DND-41 (cell line): ENCODE measurements around the gene ASB14.

ENCODE experiments used
- ATAC-seq: fragments of 200-7000 bp; cut with Tn5 transposase; 3 replicates; pipeline ENCODE4 v1.9.1; 2021; ENCODE audit warnings: low read depth; ENCODE audit not compliant: insufficient read depth
- DNase-seq: peaks from one replicate; pipeline ENCODE4 v3.0.0-alpha.2; 2020
- H2AFZ ChIP-seq: 2 replicates; pipeline ENCODE4 v1.6.0; 2012; ENCODE audit warnings: low read depth, low read length
- H3K27ac ChIP-seq: 2 replicates; pipeline ENCODE4 v1.5.1; 2012; ENCODE audit warnings: low read length, inconsistent platforms
- H3K27me3 ChIP-seq: fragments of 200-600 bp; sonication (generic); 2 replicates; pipeline ENCODE4 v1.6.0; 2012; ENCODE audit warnings: low read length, mild to moderate bottlenecking, inconsistent platforms; ENCODE audit not compliant: insufficient read depth, poor library complexity
- H3K36me3 ChIP-seq: 2 replicates; pipeline ENCODE4 v1.5.1; 2012; ENCODE audit warnings: low read length, inconsistent platforms; ENCODE audit not compliant: insufficient read depth
- H3K4me1 ChIP-seq: 2 replicates; pipeline ENCODE4 v1.5.1; 2012; ENCODE audit warnings: mild to moderate bottlenecking, low read length; ENCODE audit not compliant: insufficient read depth
- H3K4me2 ChIP-seq: 2 replicates; pipeline ENCODE4 v1.6.0; 2012; ENCODE audit warnings: mild to moderate bottlenecking, moderate library complexity, low read length, inconsistent platforms; ENCODE audit not compliant: insufficient read depth
- H3K4me3 ChIP-seq, 2 experiments: fragments of 200-600 bp in 1 of 2; shearing (Covaris generic) in 1 of 2; 2 replicates each; pipeline ENCODE4 v1.5.1; 2012 to 2016; ENCODE audit warnings: inconsistent platforms in 2 of 2, low read length in 2 of 2, mild to moderate bottlenecking in 2 of 2, low read depth in 1 of 2, moderate library complexity in 1 of 2
- H3K79me2 ChIP-seq: 2 replicates; pipeline ENCODE4 v1.6.0; 2012; ENCODE audit warnings: low read length, inconsistent platforms; ENCODE audit not compliant: insufficient read depth
- H3K9ac ChIP-seq: 2 replicates; pipeline ENCODE4 v1.6.0; 2012; ENCODE audit warnings: low read depth, mild to moderate bottlenecking, inconsistent platforms, low read length, moderate library complexity
- H3K9me3 ChIP-seq: 2 replicates; pipeline ENCODE4 v1.5.1; 2012; ENCODE audit warnings: low read length, moderate library complexity, mild to moderate bottlenecking, inconsistent platforms; ENCODE audit not compliant: insufficient read depth, severe bottlenecking
- H4K20me1 ChIP-seq: 2 replicates; pipeline ENCODE4 v1.6.0; 2012; ENCODE audit warnings: low read length; ENCODE audit not compliant: insufficient read depth
- CTCF ChIP-seq: IDR thresholded peaks from 2 replicates; pipeline ENCODE4 v1.5.1; 2012; ENCODE audit warnings: borderline replicate concordance, low read length, moderate library complexity, mild to moderate bottlenecking; ENCODE audit not compliant: poor library complexity, severe bottlenecking; ENCODE audit errors: extremely low read depth
- EZH2 ChIP-seq: IDR thresholded peaks from 3 replicates; pipeline ENCODE4 v1.6.1; 2012; ENCODE audit warnings: borderline replicate concordance, low read depth, mild to moderate bottlenecking, moderate library complexity, low read length, inconsistent platforms; ENCODE audit not compliant: severe bottlenecking

Gene ASB14

GRCh38 chr3:57298041-57298440 is 5.6 kb upstream of the ASB14 start:
- no peak overlapping the region for H3K4me2 ChIP-seq
- no peak for TF ChIP-seq CTCF
- no peak for TF ChIP-seq EZH2
- H4K20me1 ChIP-seq: no peaks in the 10 kb centered on the region
- H3K4me1 ChIP-seq: no peaks in the 10 kb centered on the region
- no peak overlapping the region for H3K27ac ChIP-seq
- no peaks in the 10 kb centered on the region for H3K79me2 ChIP-seq
- H3K36me3 ChIP-seq: no peaks in the 10 kb centered on the region
- ATAC-seq: no peak
- no peak overlapping the region for H3K4me3 ChIP-seq
- no peak overlapping the region for H2AFZ ChIP-seq
- peaks cover 14% of the 10 kb centered on the region for H3K27me3 ChIP-seq
- no peak overlapping the region for H3K9ac ChIP-seq
- no peak for DNase-seq
- no peaks in the 10 kb centered on the region for H3K9me3 ChIP-seq

- no peaks in the 10 kb centered on the region for H3K36me3 ChIP-seq
- H3K4me2 ChIP-seq: no peak overlapping the region
- ATAC-seq: no peak
- H3K4me3 ChIP-seq: no peak overlapping the region
- H3K79me2 ChIP-seq: no peaks in the 10 kb centered on the region
- H2AFZ ChIP-seq: no peak overlapping the region
- no peak for DNase-seq
- H3K9me3 ChIP-seq: no peaks in the 10 kb centered on the region
- no peak overlapping the region for H3K9ac ChIP-seq
- peaks cover 13% of the 10 kb centered on the region for H3K27me3 ChIP-seq
- no peaks in the 10 kb centered on the region for H3K4me1 ChIP-seq
- TF ChIP-seq CTCF (no peak), EZH2 (no peak)
- H4K20me1 ChIP-seq: no peaks in the 10 kb centered on the region
- no peak overlapping the region for H3K27ac ChIP-seq
These were observed 527 bp upstream of the ASB14 start for GRCh38 chr3:57292897-57293526.

- Histone ChIP-seq H3K9ac (no peak overlapping the region), H3K79me2 (no peaks in the 10 kb centered on the region), H3K36me3 (no peaks in the 10 kb centered on the region), H3K4me3 (no peak overlapping the region), H3K4me2 (no peak overlapping the region), H3K9me3 (no peaks in the 10 kb centered on the region), H3K27me3 (peaks cover 8% of the 10 kb centered on the region), H2AFZ (no peak overlapping the region), H4K20me1 (no peaks in the 10 kb centered on the region), H3K27ac (no peak overlapping the region), H3K4me1 (no peaks in the 10 kb centered on the region)
- ATAC-seq (no peak), DNase-seq (no peak)
- TF ChIP-seq CTCF (no peak), EZH2 (no peak)
These were observed 4.1 kb downstream of the ASB14 start for GRCh38 chr3:57288403-57288802.
